K562 (cell line): ENCODE measurements around the gene FJX1. TPM values are rescaled to one million over a fixed set of nuclear protein-coding genes. Genes with fewer than 3 reads are reported as not detected.
A peak's percentile ranks its signal among the peaks of the same experiment; 100 is the strongest.

Source experiments
- ARID2 ChIP-seq: fragments of 450-650 bp; IDR thresholded peaks from 2 replicates; pipeline ENCODE4 v1.6.1; 2017; ENCODE audit warnings: antibody characterized with exemption, mild to moderate bottlenecking
- CTBP1 ChIP-seq: fragments of 450-650 bp; IDR thresholded peaks from 2 replicates; pipeline ENCODE4 v1.6.1; 2016; ENCODE audit warnings: borderline replicate concordance
- DDX20 ChIP-seq: fragments of 450-650 bp; IDR thresholded peaks from 2 replicates; pipeline ENCODE4 v1.6.1; 2016; ENCODE audit warnings: missing genetic modification characterization, low read depth, mild to moderate bottlenecking, missing compliant biosample characterization, moderate library complexity
- ELK3 ChIP-seq: fragments of 450-650 bp; formaldehyde crosslinking; IDR thresholded peaks from 2 replicates; pipeline ENCODE4 v1.4.0; 2020; ENCODE audit warnings: mild to moderate bottlenecking
- EZH2 ChIP-seq: IDR thresholded peaks from 2 replicates; pipeline ENCODE4 v1.6.1; 2012; ENCODE audit warnings: low read depth, mild to moderate bottlenecking, inconsistent platforms, low read length, borderline replicate concordance
- GTF2F1 ChIP-seq: IDR thresholded peaks from 2 replicates; pipeline ENCODE4 v1.6.1; 2011; ENCODE audit warnings: low read depth, low read length, improper control_type of control experiment
- HOXB6 ChIP-seq: fragments of 250-450 bp; sonication (Bioruptor Pico); IDR thresholded peaks from 2 replicates; pipeline ENCODE4 v1.5.1; 2022; ENCODE audit warnings: mild to moderate bottlenecking, borderline replicate concordance
- KLF16 ChIP-seq: IDR thresholded peaks from 2 replicates; pipeline ENCODE4 v1.6.1; 2016; ENCODE audit warnings: antibody characterized with exemption
- MXD1 ChIP-seq: fragments of 250-450 bp; sonication (Bioruptor Pico); IDR thresholded peaks from 2 replicates; pipeline ENCODE4 v1.8.0; 2021; ENCODE audit warnings: borderline replicate concordance, mild to moderate bottlenecking, moderate library complexity; ENCODE audit not compliant: poor library complexity, severe bottlenecking
- NBN ChIP-seq: fragments of 450-650 bp; IDR thresholded peaks from 2 replicates; pipeline ENCODE4 v1.6.1; 2016; ENCODE audit warnings: low read depth, mild to moderate bottlenecking
- NEUROD1 ChIP-seq: fragments of 150-350 bp; IDR thresholded peaks from 2 replicates; pipeline ENCODE4 v1.6.1; 2014; ENCODE audit warnings: borderline replicate concordance, low read length, low read depth; ENCODE audit not compliant: partially characterized antibody
- NFIX ChIP-seq: fragments of 250-450 bp; sonication (Bioruptor Pico); IDR thresholded peaks from 2 replicates; pipeline ENCODE4 v1.4.0; 2020; ENCODE audit warnings: low read depth, mild to moderate bottlenecking, moderate library complexity
- POLR2AphosphoS5 ChIP-seq: IDR thresholded peaks from 2 replicates; pipeline ENCODE4 v1.6.1; 2011; ENCODE audit warnings: mild to moderate bottlenecking, low read depth, low read length, moderate library complexity; ENCODE audit not compliant: control insufficient read depth, insufficient read depth
- POU5F1 ChIP-seq: fragments of 150-350 bp; IDR thresholded peaks from 2 replicates; pipeline ENCODE4 v1.6.1; 2014; ENCODE audit warnings: borderline replicate concordance, low read length, low read depth, mild to moderate bottlenecking; ENCODE audit not compliant: partially characterized antibody
- SMARCC2 ChIP-seq: fragments of 450-650 bp; IDR thresholded peaks from 2 replicates; pipeline ENCODE4 v1.6.1; 2017; ENCODE audit warnings: antibody characterized with exemption, moderate library complexity, mild to moderate bottlenecking, low read depth
- TAF1 ChIP-seq: IDR thresholded peaks from 2 replicates; pipeline ENCODE4 v1.6.1; 2011; ENCODE audit warnings: mild to moderate bottlenecking, low read length, moderate library complexity; ENCODE audit not compliant: insufficient read depth, control insufficient read depth, severe bottlenecking; ENCODE audit errors: extremely low read depth
- TBL1XR1 ChIP-seq, 2 experiments: IDR thresholded peaks; 2 replicates each; pipeline ENCODE4 v1.6.1; 2012; ENCODE audit warnings: improper control_type of control experiment in 2 of 2, low read length in 2 of 2, mild to moderate bottlenecking in 1 of 2
- ZNF121 ChIP-seq: sonication (generic); formaldehyde crosslinking; conservative IDR thresholded peaks from 2 replicates; pipeline ENCODE4 v1.8.0; 2022; ENCODE audit warnings: missing genetic modification reagents
- ZNF584 ChIP-seq: fragments of 200-800 bp; sonication (Bioruptor generic); IDR thresholded peaks from 2 replicates; pipeline ENCODE4 v1.6.1; 2016; ENCODE audit warnings: low read depth, mild to moderate bottlenecking, missing genetic modification characterization, missing compliant biosample characterization
- polyA plus RNA-seq, 8 experiments: library from polyadenylated mRNA; depleted of rRNA in 4 of 8; stranded (reverse) in 5 of 8; unstranded in 3 of 8; fragments of >200 nt; fragmentation: Nextera tagmentation in 2 of 8; fragmentation: Illumina TruSeq in 1 of 8; extraction: Ambion mirVana in 2 of 8; extraction: Trizol in 1 of 8; gene quantifications; 2 replicates each; pipeline versions ENCODE4 v1.2.1 to v1.2.3, GENCODE V29; 2011 to 2014; ENCODE audit warnings: inconsistent platforms in 1 of 8, missing spikeins in 1 of 8
- total RNA-seq, 7 experiments: library from RNA; depleted of rRNA in 6 of 7; stranded (reverse); fragments of >200 nt in 6 of 7; fragmentation: Illumina TruSeq in 2 of 7; extraction: Trizol in 2 of 7; gene quantifications; 2 replicates each; pipeline versions ENCODE4 v1.2.1 to v1.2.3, GENCODE V29; 2011 to 2021; ENCODE audit warnings: low replicate concordance in 1 of 7
- TF ChIP-seq, protein P1 (sequence below): sonication (generic); formaldehyde crosslinking; IDR thresholded peaks from 2 replicates; pipeline ENCODE4 v1.8.0; 2022; ENCODE audit warnings: missing genetic modification reagents, mild to moderate bottlenecking, borderline replicate concordance
- TF ChIP-seq, protein P2 (sequence below): fragments of 450-650 bp; IDR thresholded peaks from 2 replicates; pipeline ENCODE4 v1.6.1; 2016
- TF ChIP-seq, protein P3 (sequence below), 2 experiments: fragments of 450-650 bp; conservative IDR thresholded peaks; 2 replicates each; pipeline ENCODE4 v1.6.1; 2017; ENCODE audit warnings: mild to moderate bottlenecking in 2 of 2, moderate library complexity in 2 of 2

The FJX1 gene
- total and polyA plus RNA-seq, 9 of the 15 experiments (the other 6 are each of a cell fraction or from before 2014, with no cell fraction given) = 0.10 to 2.7 (median 0.72) TPM

- TF ChIP-seq ZNF584 (CRISPR knock-in tag) (peak; percentile 89), ARID2 (no peak), GTF2F1 (no peak), KLF16 (no peak), HOXB6 (CRISPR knock-in tag) (no peak), MXD1 (CRISPR knock-in tag) (no peak), TBL1XR1 (IDR thresholded peaks at IDR 0.05; ENCODE audit: low read length in 2 of 2) (0 out of 4 replicates have a peak, but pooled peaks of 1 of the 2 experiments have one; percentile 8), NFIX (CRISPR knock-in tag) (no peak), POLR2AphosphoS5 (no peak), ZNF121 (CRISPR knock-in tag) (no peak), CTBP1 (peak; percentile 55; the same call in 1 of the 2 replicates), ELK3 (CRISPR knock-in tag) (no peak), POU5F1 (no peak), TAF1 (no peak), DDX20 (tag) (0 out of 2 replicates have a peak, but pooled peaks have one; percentile 32), NBN (peak; percentile 60; the same call in 1 of the 2 replicates), EZH2 (no peak), SMARCC2 (peak; percentile 76; the same call in 1 of the 2 replicates), NEUROD1 (peak; percentile 18)
- TF ChIP-seq, protein P1, sequence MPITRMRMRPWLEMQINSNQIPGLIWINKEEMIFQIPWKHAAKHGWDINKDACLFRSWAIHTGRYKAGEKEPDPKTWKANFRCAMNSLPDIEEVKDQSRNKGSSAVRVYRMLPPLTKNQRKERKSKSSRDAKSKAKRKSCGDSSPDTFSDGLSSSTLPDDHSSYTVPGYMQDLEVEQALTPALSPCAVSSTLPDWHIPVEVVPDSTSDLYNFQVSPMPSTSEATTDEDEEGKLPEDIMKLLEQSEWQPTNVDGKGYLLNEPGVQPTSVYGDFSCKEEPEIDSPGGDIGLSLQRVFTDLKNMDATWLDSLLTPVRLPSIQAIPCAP = no peak
- TF ChIP-seq, protein P2, sequence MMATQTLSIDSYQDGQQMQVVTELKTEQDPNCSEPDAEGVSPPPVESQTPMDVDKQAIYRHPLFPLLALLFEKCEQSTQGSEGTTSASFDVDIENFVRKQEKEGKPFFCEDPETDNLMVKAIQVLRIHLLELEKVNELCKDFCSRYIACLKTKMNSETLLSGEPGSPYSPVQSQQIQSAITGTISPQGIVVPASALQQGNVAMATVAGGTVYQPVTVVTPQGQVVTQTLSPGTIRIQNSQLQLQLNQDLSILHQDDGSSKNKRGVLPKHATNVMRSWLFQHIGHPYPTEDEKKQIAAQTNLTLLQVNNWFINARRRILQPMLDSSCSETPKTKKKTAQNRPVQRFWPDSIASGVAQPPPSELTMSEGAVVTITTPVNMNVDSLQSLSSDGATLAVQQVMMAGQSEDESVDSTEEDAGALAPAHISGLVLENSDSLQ = 0 out of 2 replicates have a peak, but pooled peaks have one; percentile 4
- TF ChIP-seq, protein P3, sequence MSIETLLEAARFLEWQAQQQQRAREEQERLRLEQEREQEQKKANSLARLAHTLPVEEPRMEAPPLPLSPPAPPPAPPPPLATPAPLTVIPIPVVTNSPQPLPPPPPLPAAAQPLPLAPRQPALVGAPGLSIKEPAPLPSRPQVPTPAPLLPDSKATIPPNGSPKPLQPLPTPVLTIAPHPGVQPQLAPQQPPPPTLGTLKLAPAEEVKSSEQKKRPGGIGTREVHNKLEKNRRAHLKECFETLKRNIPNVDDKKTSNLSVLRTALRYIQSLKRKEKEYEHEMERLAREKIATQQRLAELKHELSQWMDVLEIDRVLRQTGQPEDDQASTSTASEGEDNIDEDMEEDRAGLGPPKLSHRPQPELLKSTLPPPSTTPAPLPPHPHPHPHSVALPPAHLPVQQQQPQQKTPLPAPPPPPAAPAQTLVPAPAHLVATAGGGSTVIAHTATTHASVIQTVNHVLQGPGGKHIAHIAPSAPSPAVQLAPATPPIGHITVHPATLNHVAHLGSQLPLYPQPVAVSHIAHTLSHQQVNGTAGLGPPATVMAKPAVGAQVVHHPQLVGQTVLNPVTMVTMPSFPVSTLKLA (conservative IDR thresholded peaks at IDR 0.05) = 0 out of 4 replicates have a peak, but pooled peaks of 1 of the 2 experiments have one; percentile 6
These were observed 38.5 kb upstream of the FJX1 start (continued) for GRCh38 chr11:35579557-35580396.
